WTC11 (cell line): ENCODE measurements around the gene HOXA2. TPM values are rescaled to one million over a fixed set of nuclear protein-coding genes. Genes with fewer than 3 reads are reported as not detected.

Experiments
- ATAC-seq: fragments of 200-7000 bp; cut with Tn5 transposase; 2 replicates; pipeline ENCODE4 v1.10.0; 2021; ENCODE audit warnings: mild to moderate bottlenecking, moderate library complexity
- CTCF ChIA-PET: fragments of 300-600 bp; sonication (Branson Sonifier 250); formaldehyde crosslinking; loops from one replicate; lab custom pipeline; 2021; ENCODE audit warnings: antibody characterized with exemption; lab: Charles Lee
- POLR2A ChIA-PET: fragments of 350-600 bp; sonication (Branson Sonifier 250); formaldehyde crosslinking; loops from one replicate; lab custom pipeline; 2021; ENCODE audit warnings: antibody characterized with exemption; lab: Charles Lee
- DNase-seq: peaks from one replicate; pipeline ENCODE4 v3.0.0; 2021; ENCODE audit warnings: low spot score
- H3K27ac Mint-ChIP-seq: 2 replicates; pipeline ENCODE4 v1.8.0; 2021; ENCODE audit warnings: mixed read lengths
- H3K27me3 Mint-ChIP-seq: 2 replicates; pipeline ENCODE4 v1.8.0; 2021; ENCODE audit warnings: low read depth, mild to moderate bottlenecking, moderate library complexity, mixed read lengths
- H3K36me3 Mint-ChIP-seq: 2 replicates; pipeline ENCODE4 v1.8.0; 2021; ENCODE audit warnings: mixed read lengths
- H3K4me1 Mint-ChIP-seq: 2 replicates; pipeline ENCODE4 v1.8.0; 2022; ENCODE audit warnings: mixed read lengths
- H3K4me3 Mint-ChIP-seq: 2 replicates; pipeline ENCODE4 v1.8.0; 2021; ENCODE audit warnings: mild to moderate bottlenecking, moderate library complexity, mixed read lengths
- H3K9me3 Mint-ChIP-seq: 2 replicates; pipeline ENCODE4 v1.8.0; 2021; ENCODE audit warnings: mixed read lengths
- ATF2 ChIP-seq: sonication (generic); formaldehyde crosslinking; IDR thresholded peaks from 2 replicates; pipeline ENCODE4 v1.8.1; 2022; ENCODE audit warnings: low read depth, missing genetic modification reagents, borderline replicate concordance
- CBFB ChIP-seq: sonication (generic); formaldehyde crosslinking; IDR thresholded peaks from 2 replicates; pipeline ENCODE4 v1.8.1; 2022; ENCODE audit warnings: mild to moderate bottlenecking, low read depth, missing genetic modification reagents
- CREB1 ChIP-seq: sonication (generic); formaldehyde crosslinking; IDR thresholded peaks from 2 replicates; pipeline ENCODE4 v1.8.0; 2023; ENCODE audit warnings: mild to moderate bottlenecking, missing genetic modification reagents
- ELF4 ChIP-seq: sonication (generic); formaldehyde crosslinking; IDR thresholded peaks from 2 replicates; pipeline ENCODE4 v1.8.1; 2022; ENCODE audit warnings: low read depth, mild to moderate bottlenecking, moderate library complexity, missing genetic modification reagents
- ESRRA ChIP-seq: sonication (generic); formaldehyde crosslinking; IDR thresholded peaks from 2 replicates; pipeline ENCODE4 v1.8.1; 2022; ENCODE audit warnings: mild to moderate bottlenecking, missing genetic modification reagents, borderline replicate concordance
- FOXJ3 ChIP-seq: sonication (generic); formaldehyde crosslinking; IDR thresholded peaks from 2 replicates; pipeline ENCODE4 v1.9.0; 2021; ENCODE audit warnings: missing genetic modification reagents, mild to moderate bottlenecking, borderline replicate concordance
- GTF2I ChIP-seq: fragments of 250-450 bp; sonication (Bioruptor Pico); conservative IDR thresholded peaks from 2 replicates; pipeline ENCODE4 v1.4.0; 2021; ENCODE audit warnings: mild to moderate bottlenecking
- MYBL2 ChIP-seq: sonication (generic); formaldehyde crosslinking; IDR thresholded peaks from 2 replicates; pipeline ENCODE4 v1.8.1; 2023; ENCODE audit warnings: mild to moderate bottlenecking, moderate library complexity, missing genetic modification reagents
- NR1H2 ChIP-seq: sonication (generic); formaldehyde crosslinking; IDR thresholded peaks from 2 replicates; pipeline ENCODE4 v1.9.0; 2021; ENCODE audit warnings: mild to moderate bottlenecking, moderate library complexity, missing genetic modification reagents
- OVOL2 ChIP-seq: fragments of 250-450 bp; sonication (Bioruptor Pico); IDR thresholded peaks from 2 replicates; pipeline ENCODE4 v1.9.0; 2021; ENCODE audit warnings: mild to moderate bottlenecking, borderline replicate concordance
- PRRX2 ChIP-seq: fragments of 250-450 bp; sonication (Bioruptor Pico); IDR thresholded peaks from 2 replicates; pipeline ENCODE4 v1.8.0; 2021; ENCODE audit warnings: mild to moderate bottlenecking
- RORB ChIP-seq: fragments of 250-450 bp; sonication (Bioruptor Pico); IDR thresholded peaks from 2 replicates; pipeline ENCODE4 v1.9.0; 2021; ENCODE audit warnings: mild to moderate bottlenecking
- SMAD4 ChIP-seq: sonication (generic); formaldehyde crosslinking; IDR thresholded peaks from 2 replicates; pipeline ENCODE4 v1.8.0; 2022; ENCODE audit warnings: mild to moderate bottlenecking, missing genetic modification reagents
- SOX15 ChIP-seq: fragments of 250-450 bp; sonication (Bioruptor Pico); IDR thresholded peaks from 2 replicates; pipeline ENCODE4 v1.9.0; 2021; ENCODE audit warnings: mild to moderate bottlenecking
- TP53 ChIP-seq: sonication (generic); formaldehyde crosslinking; IDR thresholded peaks from 2 replicates; pipeline ENCODE4 v1.8.1; 2023; ENCODE audit warnings: mild to moderate bottlenecking, missing genetic modification reagents
- USF2 ChIP-seq: sonication (generic); formaldehyde crosslinking; IDR thresholded peaks from 2 replicates; pipeline ENCODE4 v1.8.1; 2023; ENCODE audit warnings: mild to moderate bottlenecking, missing genetic modification reagents, moderate library complexity
- ZMAT4 ChIP-seq: fragments of 250-450 bp; sonication (Bioruptor Pico); IDR thresholded peaks from 2 replicates; pipeline ENCODE4 v1.9.0; 2021; ENCODE audit warnings: mild to moderate bottlenecking
- ZNF138 ChIP-seq: sonication (generic); formaldehyde crosslinking; conservative IDR thresholded peaks from 2 replicates; pipeline ENCODE4 v1.8.1; 2022; ENCODE audit warnings: mild to moderate bottlenecking, moderate library complexity, missing genetic modification reagents
- ZNF219 ChIP-seq: sonication (generic); formaldehyde crosslinking; IDR thresholded peaks from 2 replicates; pipeline ENCODE4 v1.8.0; 2023; ENCODE audit warnings: missing genetic modification reagents, mild to moderate bottlenecking, borderline replicate concordance
- ZNF232 ChIP-seq: sonication (generic); formaldehyde crosslinking; IDR thresholded peaks from 2 replicates; pipeline ENCODE4 v1.8.0; 2022; ENCODE audit warnings: mild to moderate bottlenecking, missing genetic modification reagents
- ZNF263 ChIP-seq: sonication (generic); formaldehyde crosslinking; IDR thresholded peaks from 2 replicates; pipeline ENCODE4 v1.8.1; 2022; ENCODE audit warnings: low read depth, mild to moderate bottlenecking, moderate library complexity, missing genetic modification reagents
- ZNF281 ChIP-seq: sonication (generic); formaldehyde crosslinking; IDR thresholded peaks from 2 replicates; pipeline ENCODE4 v1.8.0; 2023; ENCODE audit warnings: mild to moderate bottlenecking, missing genetic modification reagents
- total RNA-seq: library from RNA; stranded (reverse); gene quantifications from 3 replicates; pipeline ENCODE4 v1.2.3, GENCODE V29; 2021
- TF ChIP-seq, protein P1 (sequence below): sonication (generic); formaldehyde crosslinking; IDR thresholded peaks from 2 replicates; pipeline ENCODE4 v1.8.0; 2022; ENCODE audit warnings: mild to moderate bottlenecking, missing genetic modification reagents
- TF ChIP-seq, protein P2 (sequence below): sonication (generic); formaldehyde crosslinking; IDR thresholded peaks from 2 replicates; pipeline ENCODE4 v1.8.1; 2023; ENCODE audit warnings: mild to moderate bottlenecking, missing genetic modification reagents
- TF ChIP-seq, protein P3 (sequence below): sonication (generic); formaldehyde crosslinking; IDR thresholded peaks from 2 replicates; pipeline ENCODE4 v1.8.0; 2022; ENCODE audit warnings: mild to moderate bottlenecking, missing genetic modification reagents

Gene HOXA2
- total RNA-seq, 1 experiment from 2014 or later = not detected

- no peak for TF ChIP-seq USF2
- TF ChIP-seq CBFB = no peak
- TF ChIP-seq MYBL2 = no peak
- no peak for TF ChIP-seq ELF4 (CRISPR knock-in tag)
- TF ChIP-seq, protein P1, sequence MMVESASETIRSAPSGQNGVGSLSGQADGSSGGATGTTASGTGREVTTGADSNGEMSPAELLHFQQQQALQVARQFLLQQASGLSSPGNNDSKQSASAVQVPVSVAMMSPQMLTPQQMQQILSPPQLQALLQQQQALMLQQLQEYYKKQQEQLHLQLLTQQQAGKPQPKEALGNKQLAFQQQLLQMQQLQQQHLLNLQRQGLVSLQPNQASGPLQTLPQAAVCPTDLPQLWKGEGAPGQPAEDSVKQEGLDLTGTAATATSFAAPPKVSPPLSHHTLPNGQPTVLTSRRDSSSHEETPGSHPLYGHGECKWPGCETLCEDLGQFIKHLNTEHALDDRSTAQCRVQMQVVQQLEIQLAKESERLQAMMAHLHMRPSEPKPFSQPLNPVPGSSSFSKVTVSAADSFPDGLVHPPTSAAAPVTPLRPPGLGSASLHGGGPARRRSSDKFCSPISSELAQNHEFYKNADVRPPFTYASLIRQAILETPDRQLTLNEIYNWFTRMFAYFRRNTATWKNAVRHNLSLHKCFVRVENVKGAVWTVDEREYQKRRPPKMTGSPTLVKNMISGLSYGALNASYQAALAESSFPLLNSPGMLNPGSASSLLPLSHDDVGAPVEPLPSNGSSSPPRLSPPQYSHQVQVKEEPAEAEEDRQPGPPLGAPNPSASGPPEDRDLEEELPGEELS (CRISPR knock-in tag) = no peak
- TF ChIP-seq CREB1 (CRISPR knock-in tag) = no peak
- no peak for TF ChIP-seq FOXJ3
- no peak for TF ChIP-seq PRRX2 (CRISPR knock-in tag)
- TF ChIP-seq, protein P2, sequence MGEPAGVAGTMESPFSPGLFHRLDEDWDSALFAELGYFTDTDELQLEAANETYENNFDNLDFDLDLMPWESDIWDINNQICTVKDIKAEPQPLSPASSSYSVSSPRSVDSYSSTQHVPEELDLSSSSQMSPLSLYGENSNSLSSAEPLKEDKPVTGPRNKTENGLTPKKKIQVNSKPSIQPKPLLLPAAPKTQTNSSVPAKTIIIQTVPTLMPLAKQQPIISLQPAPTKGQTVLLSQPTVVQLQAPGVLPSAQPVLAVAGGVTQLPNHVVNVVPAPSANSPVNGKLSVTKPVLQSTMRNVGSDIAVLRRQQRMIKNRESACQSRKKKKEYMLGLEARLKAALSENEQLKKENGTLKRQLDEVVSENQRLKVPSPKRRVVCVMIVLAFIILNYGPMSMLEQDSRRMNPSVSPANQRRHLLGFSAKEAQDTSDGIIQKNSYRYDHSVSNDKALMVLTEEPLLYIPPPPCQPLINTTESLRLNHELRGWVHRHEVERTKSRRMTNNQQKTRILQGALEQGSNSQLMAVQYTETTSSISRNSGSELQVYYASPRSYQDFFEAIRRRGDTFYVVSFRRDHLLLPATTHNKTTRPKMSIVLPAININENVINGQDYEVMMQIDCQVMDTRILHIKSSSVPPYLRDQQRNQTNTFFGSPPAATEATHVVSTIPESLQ (CRISPR knock-in tag) = no peak
- no peak for TF ChIP-seq ZNF263
- TF ChIP-seq, protein P3, sequence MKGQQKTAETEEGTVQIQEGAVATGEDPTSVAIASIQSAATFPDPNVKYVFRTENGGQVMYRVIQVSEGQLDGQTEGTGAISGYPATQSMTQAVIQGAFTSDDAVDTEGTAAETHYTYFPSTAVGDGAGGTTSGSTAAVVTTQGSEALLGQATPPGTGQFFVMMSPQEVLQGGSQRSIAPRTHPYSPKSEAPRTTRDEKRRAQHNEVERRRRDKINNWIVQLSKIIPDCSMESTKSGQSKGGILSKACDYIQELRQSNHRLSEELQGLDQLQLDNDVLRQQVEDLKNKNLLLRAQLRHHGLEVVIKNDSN (CRISPR knock-in tag) = no peak
- no peak for TF ChIP-seq ZNF232 (CRISPR knock-in tag)
- TF ChIP-seq SMAD4 (CRISPR knock-in tag) = no peak
- TF ChIP-seq SOX15 (CRISPR knock-in tag) = no peak
- no peak for TF ChIP-seq RORB (CRISPR knock-in tag)
- TF ChIP-seq ATF2 (CRISPR knock-in tag) = no peak
- no peak for TF ChIP-seq ZNF138
- no peak for TF ChIP-seq ZNF219 (CRISPR knock-in tag)
- no peak for TF ChIP-seq NR1H2
- TF ChIP-seq GTF2I (CRISPR knock-in tag) = no peak
- Mint-ChIP-seq H3K4me3 (no peak overlapping the region), H3K36me3 (no peaks in the 10 kb centered on the region), H3K9me3 (no peaks in the 10 kb centered on the region), H3K27ac (no peak overlapping the region), H3K27me3 (no peaks in the 10 kb centered on the region), H3K4me1 (peaks cover 8% of the 10 kb centered on the region)
- no peak for DNase-seq
- ChIA-PET POLR2A (no interaction called here), CTCF (interaction anchor here (1.2 to 1.6 kb wide), 2 partner anchors 11 to 127 kb away, joined by 3 to 6 read pairs; no protein-coding TSS in a partner anchor)
- ATAC-seq = peak; percentile 77
Measured at GRCh38 chr7:27053153-27053552, 49.3 kb downstream of the HOXA2 start.

DNA sequence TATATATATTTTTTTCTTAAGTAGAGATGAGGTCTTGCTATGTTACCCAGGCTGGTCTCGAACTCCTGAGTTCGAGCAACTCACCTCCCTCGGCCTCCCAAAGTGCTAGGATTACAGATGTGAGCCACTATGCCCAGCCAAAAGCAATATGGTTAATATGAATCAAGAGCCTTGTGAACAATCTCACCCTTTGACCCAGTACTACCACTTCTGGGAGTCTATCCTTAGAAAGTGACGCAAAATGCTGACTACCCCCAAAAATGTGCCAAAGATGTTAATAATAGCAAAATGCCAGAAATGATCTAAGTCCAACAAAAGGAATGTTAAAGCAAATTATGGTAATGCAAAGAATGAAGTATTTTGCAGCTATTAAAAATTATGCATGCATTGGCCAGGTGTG lies 51.0 kb downstream of the HOXA2 start:
- Mint-ChIP-seq H3K4me3 (no peak overlapping the region), H3K27me3 (no peaks in the 10 kb centered on the region)
- ATAC-seq = no peak
- no peak for TF ChIP-seq ZMAT4
- TF ChIP-seq ZNF263 = no peak
- TF ChIP-seq TP53 (CRISPR knock-in tag) = no peak
- TF ChIP-seq ZNF281 (CRISPR knock-in tag) = no peak
- TF ChIP-seq, protein P2 (CRISPR knock-in tag) = no peak
- TF ChIP-seq ESRRA (CRISPR knock-in tag) = no peak
- TF ChIP-seq OVOL2 (CRISPR knock-in tag) = no peak
- TF ChIP-seq, all 79 proteins: peak for 0
- H3K4me1 Mint-ChIP-seq = peaks cover 8% of the 10 kb centered on the region
- ChIA-PET CTCF (no interaction called here), POLR2A (no interaction called here)
- no peaks in the 10 kb centered on the region for H3K36me3 Mint-ChIP-seq
- H3K9me3 Mint-ChIP-seq = no peaks in the 10 kb centered on the region; the same call in 1 of the 2 replicates
- no peak overlapping the region for H3K27ac Mint-ChIP-seq
- DNase-seq = no peak
